CMK (cell line): ENCODE data around the gene MCEMP1.
A peak's percentile ranks its signal among the peaks of the same experiment; 100 is the strongest.

Source experiments
- DNase-seq: peaks from one replicate; pipeline ENCODE4 v3.0.0-alpha.2; 2010; ENCODE audit warnings: low read depth

The MCEMP1 gene

GRCh38 chr19:7676854-7677253, at the start of gene MCEMP1:
TSS of gene MCEMP1 (plus strand) at chr19:7677090. CDS start at chr19:7677121, 31 bp downstream.
- DNase-seq = no peak

GRCh38 chr19:7627166-7627565, 49.7 kb upstream of the MCEMP1 start:
- DNase-seq = no peak

- no peak for DNase-seq
Observed at GRCh38 chr19:7628589-7629311, 48.1 kb upstream of the MCEMP1 start.

- peak; percentile 96 for DNase-seq
Observed at GRCh38 chr19:7629347-7630054, 47.4 kb upstream of the MCEMP1 start, which contains the start of the genes PET100 and XAB2. TSS of gene PET100 (plus strand) at chr19:7629793. CDS start at chr19:7629834, 41 bp downstream. TSS of gene XAB2 (minus strand) at chr19:7629545. CDS start at chr19:7629527, 18 bp downstream.

GRCh38 chr19:7631577-7631976, 45.3 kb upstream of the MCEMP1 start:
- DNase-seq = no peak

GRCh38 chr19:7632340-7633203, 44.3 kb upstream of the MCEMP1 start:
- DNase-seq = no peak

GRCh38 chr19:7633698-7634097, 43.2 kb upstream of the MCEMP1 start, which contains the start of gene PCP2:
TSS of gene PCP2 (minus strand) at chr19:7633719. CDS start at chr19:7633457, 262 bp downstream.
- DNase-seq = no peak

- no peak for DNase-seq
Observed at GRCh38 chr19:7635670-7636069, 41.2 kb upstream of the MCEMP1 start.

- no peak for DNase-seq
Observed at GRCh38 chr19:7636317-7636690, 40.6 kb upstream of the MCEMP1 start.

GRCh38 chr19:7636691-7637373, 40.1 kb upstream of the MCEMP1 start, which contains the start of gene STXBP2:
TSS of gene STXBP2 (plus strand) at chr19:7637110. CDS start at chr19:7637150, 40 bp downstream.
- peak; percentile 73 for DNase-seq

GRCh38 chr19:7637374-7638256, 39.3 kb upstream of the MCEMP1 start:
- peak; percentile 74 for DNase-seq

- no peak for DNase-seq
Observed at GRCh38 chr19:7638802-7639465, 38.0 kb upstream of the MCEMP1 start.

- DNase-seq = no peak
Observed at GRCh38 chr19:7639863-7640348, 37.0 kb upstream of the MCEMP1 start.

GRCh38 chr19:7640803-7641202, 36.1 kb upstream of the MCEMP1 start:
- no peak for DNase-seq

GRCh38 chr19:7641290-7642276, 35.3 kb upstream of the MCEMP1 start:
- no peak for DNase-seq

- no peak for DNase-seq
Observed at GRCh38 chr19:7642295-7643030, 34.4 kb upstream of the MCEMP1 start.

- no peak for DNase-seq
Observed at GRCh38 chr19:7643031-7643415, 33.9 kb upstream of the MCEMP1 start.
